ENCODE results near the gene SPRR1B. TPM values are rescaled to one million over a fixed set of nuclear protein-coding genes. Genes with fewer than 3 reads are reported as not detected.

SPRR1B gene
- total and polyA plus RNA-seq, 2 of the 13 experiments (the other 11 are each of a cell fraction or from before 2014, with no cell fraction given) = not detected

DNA sequence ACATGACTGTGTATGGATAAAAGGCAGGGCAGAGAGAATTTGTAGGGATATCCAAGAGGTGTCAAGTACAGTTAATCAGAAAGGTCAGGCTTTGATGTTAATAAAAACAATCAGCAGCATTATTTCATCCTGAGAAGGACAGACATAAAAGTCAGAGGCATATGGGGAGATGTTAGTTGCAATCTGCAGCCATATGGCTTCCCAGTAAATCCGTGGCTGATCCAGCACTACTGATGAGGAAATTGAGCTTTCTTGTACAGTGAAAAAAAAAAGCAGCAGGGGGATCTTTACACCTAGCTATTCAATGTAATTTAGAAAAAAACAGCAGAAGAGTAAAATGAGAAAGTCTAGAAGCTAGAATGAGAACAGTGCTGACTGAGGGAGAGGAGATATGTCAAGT is 2.2 kb upstream of the SPRR1B start:
- FAIRE-seq = no peak

DNA sequence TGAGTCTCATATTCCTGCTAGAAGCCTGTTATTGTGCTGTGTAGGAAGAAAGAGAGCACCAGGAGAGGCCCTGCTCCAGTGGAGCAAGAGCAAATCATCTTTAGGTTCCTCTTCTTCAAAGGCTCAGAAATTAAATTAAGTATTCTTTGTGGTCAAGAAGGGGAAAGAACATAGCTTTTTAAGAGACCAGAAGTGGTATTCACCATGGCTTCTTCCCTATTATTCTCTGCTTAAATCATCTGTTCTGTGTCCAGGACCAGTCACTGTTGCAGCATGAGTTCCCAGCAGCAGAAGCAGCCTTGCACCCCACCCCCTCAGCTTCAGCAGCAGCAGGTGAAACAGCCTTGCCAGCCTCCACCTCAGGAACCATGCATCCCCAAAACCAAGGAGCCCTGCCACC is 1.1 kb downstream of the SPRR1B start:
- no peak overlapping the region for H3K9ac ChIP-seq (ENCODE audit: insufficient read depth, low read depth, low read length)
- H3K79me2 ChIP-seq (ENCODE audit: insufficient read depth, low read length) = no peaks in the 10 kb centered on the region
- H2AFZ ChIP-seq (ENCODE audit: low read length) = no peak overlapping the region
- TF ChIP-seq SKI (IDR thresholded peaks at IDR 0.05; ENCODE audit: partially characterized antibody) = no peak
- no peak for TF ChIP-seq RARA (CRISPR knock-in tag; IDR thresholded peaks at IDR 0.05)
- no peak for TF ChIP-seq REXO4 (CRISPR knock-in tag; IDR thresholded peaks at IDR 0.05; ENCODE audit: borderline replicate concordance)
- H3K4me3 ChIP-seq (replicated peaks in 1 of 3; ENCODE audit: insufficient read depth in 1 of 3, low read depth in 2 of 3, low read length in 3 of 3) = no peak overlapping the region
- ChIA-PET POLR2A (no interaction called here), CTCF (ENCODE audit: low intra/inter-chr PET ratio, low total read pairs) (no interaction called here)
- no peaks in the 10 kb centered on the region for H4K20me1 ChIP-seq (ENCODE audit: insufficient read depth, low read length)
- FAIRE-seq = no peak
- no peaks in the 10 kb centered on the region for H3K36me3 ChIP-seq (replicated peaks in 1 of 2; ENCODE audit: control insufficient read depth in 1 of 2, insufficient read depth in 2 of 2, low read length in 2 of 2)
- H3K27ac ChIP-seq (ENCODE audit: extremely low read length, insufficient read depth, low read length) = no peak overlapping the region
- no peaks in the 10 kb centered on the region for H3K27me3 ChIP-seq (ENCODE audit: control insufficient read depth in 1 of 2, insufficient read depth in 2 of 2, low read length in 2 of 2)
- no peaks in the 10 kb centered on the region for H3K9me3 ChIP-seq (ENCODE audit: low read length)
- no peaks in the 10 kb centered on the region for H3K4me1 ChIP-seq (ENCODE audit: insufficient read depth, low read length)
- no TSS peak for BruUV-seq (replicated peaks)
- no peak overlapping the region for H3K4me2 ChIP-seq (ENCODE audit: low read depth, low read length)
- DNase-seq (ENCODE audit: low spot score) = no peak
- in situ Hi-C loops (cut with HindIII; ENCODE audit: extremely low pct_ligation_motif_present, low pct_unique_long_range_greater_than_20kb) (no loop called here), intact Hi-C loops (cut with micrococcal nuclease; ENCODE audit: unreplicated experiment) (no loop called here)
- ATAC-seq = no peak

More for the DNA sequence above, 2.2 kb upstream of the SPRR1B start:
- Histone ChIP-seq H3K36me3 (replicated peaks in 1 of 2; ENCODE audit: control insufficient read depth in 1 of 2, insufficient read depth in 2 of 2, low read length in 2 of 2) (no peaks in the 10 kb centered on the region), H3K27me3 (ENCODE audit: control insufficient read depth in 1 of 2, insufficient read depth in 2 of 2, low read length in 2 of 2) (no peaks in the 10 kb centered on the region), H3K9me3 (ENCODE audit: low read length) (no peaks in the 10 kb centered on the region), H3K4me3 (replicated peaks in 1 of 3; ENCODE audit: insufficient read depth in 1 of 3, low read depth in 2 of 3, low read length in 3 of 3) (no peak overlapping the region), H3K27ac (ENCODE audit: extremely low read length, insufficient read depth, low read length) (no peak overlapping the region), H3K4me2 (ENCODE audit: low read depth, low read length) (no peak overlapping the region), H2AFZ (ENCODE audit: low read length) (no peak overlapping the region), H3K79me2 (ENCODE audit: insufficient read depth, low read length) (no peaks in the 10 kb centered on the region), H3K4me1 (ENCODE audit: insufficient read depth, low read length) (no peaks in the 10 kb centered on the region), H4K20me1 (ENCODE audit: insufficient read depth, low read length) (no peaks in the 10 kb centered on the region), H3K9ac (ENCODE audit: insufficient read depth, low read depth, low read length) (no peak overlapping the region)
- DNase-seq (ENCODE audit: low spot score) = no peak
- BruUV-seq (replicated peaks) = no TSS peak
- POLR2A ChIA-PET = no interaction called here
- WGBS (ENCODE audit: low lambda C conversion rate) = 0% methylated on average over 1 of the region's 1 CpG
- in situ Hi-C loops (cut with HindIII; ENCODE audit: extremely low pct_ligation_motif_present, low pct_unique_long_range_greater_than_20kb) (no loop called here), intact Hi-C loops (cut with micrococcal nuclease; ENCODE audit: unreplicated experiment) (no loop called here)
- TF ChIP-seq ZMYM3 (CRISPR knock-in tag; IDR thresholded peaks at IDR 0.05) (no peak), TSC22D2 (CRISPR knock-in tag; IDR thresholded peaks at IDR 0.05; ENCODE audit: borderline replicate concordance) (no peak), NR2F6 (IDR thresholded peaks at IDR 0.05) (no peak), NR2F6 (CRISPR knock-in tag; IDR thresholded peaks at IDR 0.05) (no peak), SMARCC2 (IDR thresholded peaks at IDR 0.05) (no peak), ATAD3A (CRISPR knock-in tag; IDR thresholded peaks at IDR 0.05) (no peak), SCMH1 (CRISPR knock-in tag; IDR thresholded peaks at IDR 0.05; ENCODE audit: borderline replicate concordance) (no peak)
- TF ChIP-seq, protein P1, sequence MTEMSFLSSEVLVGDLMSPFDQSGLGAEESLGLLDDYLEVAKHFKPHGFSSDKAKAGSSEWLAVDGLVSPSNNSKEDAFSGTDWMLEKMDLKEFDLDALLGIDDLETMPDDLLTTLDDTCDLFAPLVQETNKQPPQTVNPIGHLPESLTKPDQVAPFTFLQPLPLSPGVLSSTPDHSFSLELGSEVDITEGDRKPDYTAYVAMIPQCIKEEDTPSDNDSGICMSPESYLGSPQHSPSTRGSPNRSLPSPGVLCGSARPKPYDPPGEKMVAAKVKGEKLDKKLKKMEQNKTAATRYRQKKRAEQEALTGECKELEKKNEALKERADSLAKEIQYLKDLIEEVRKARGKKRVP (CRISPR knock-in tag; IDR thresholded peaks at IDR 0.05) = no peak
- CTCF ChIA-PET (ENCODE audit: low intra/inter-chr PET ratio, low total read pairs) = no interaction called here
- ATAC-seq = no peak
